IMR-90 (cell line): ENCODE measurements around the gene FBN1. TPM values are rescaled to one million over a fixed set of nuclear protein-coding genes. Genes with fewer than 3 reads are reported as not detected.

Source experiments
- ATAC-seq: fragments of 200-7000 bp; cut with Tn5 transposase; 2 replicates; pipeline ENCODE4 v1.9.1; 2020; ENCODE audit warnings: low read depth, mild to moderate bottlenecking, moderate library complexity
- BruUV-seq: library from RNA; stranded (reverse); fragments of 400-500 nt; replicated peaks from 2 replicates; lab custom pipeline; 2021; lab: Mats Ljungman, UMichigan
- CTCF ChIA-PET: fragments of 300-600 bp; formaldehyde crosslinking; extraction: SDS; loops from one replicate; lab custom pipeline; 2021; ENCODE audit warnings: antibody characterized with exemption; lab: Yijun Ruan, JAX
- POLR2A ChIA-PET: fragments of 300-600 bp; sonication (Branson Sonifier 250); formaldehyde crosslinking; loops from one replicate; lab custom pipeline; 2022; ENCODE audit warnings: antibody characterized with exemption; ENCODE audit not compliant: unreplicated experiment; lab: Charles Lee
- DNase-seq: peaks from one replicate; pipeline ENCODE4 v3.0.0; 2013
- H2AFZ ChIP-seq: replicated peaks from 2 replicates; pipeline ENCODE3; 2013; ENCODE audit warnings: low read length, mild to moderate bottlenecking; ENCODE audit not compliant: poor library complexity
- H2AK5ac ChIP-seq: 2 replicates; pipeline ENCODE4 v1.6.1; 2013; ENCODE audit warnings: low read depth, low read length, inconsistent platforms
- H2AK9ac ChIP-seq: replicated peaks from 2 replicates; pipeline ENCODE3; 2013; ENCODE audit warnings: mild to moderate bottlenecking, low read depth, low read length, moderate library complexity; ENCODE audit not compliant: poor library complexity
- H2BK120ac ChIP-seq: 2 replicates; pipeline ENCODE4 v1.6.1; 2013; ENCODE audit warnings: low read depth, low read length, inconsistent platforms
- H2BK15ac ChIP-seq: 3 replicates; pipeline ENCODE4 v1.6.1; 2013; ENCODE audit warnings: low read depth, low read length, inconsistent platforms
- H2BK20ac ChIP-seq: 2 replicates; pipeline ENCODE4 v1.6.1; 2013; ENCODE audit warnings: low read depth, mild to moderate bottlenecking, inconsistent platforms, low read length, moderate library complexity
- H2BK5ac ChIP-seq: 2 replicates; pipeline ENCODE4 v1.6.1; 2013; ENCODE audit warnings: mild to moderate bottlenecking, low read depth, low read length, inconsistent platforms; ENCODE audit not compliant: poor library complexity, severe bottlenecking
- H3K14ac ChIP-seq: replicated peaks from 2 replicates; pipeline ENCODE4 v1.6.1; 2013; ENCODE audit warnings: low read depth, low read length, inconsistent platforms
- H3K18ac ChIP-seq: 2 replicates; pipeline ENCODE4 v1.6.1; 2013; ENCODE audit warnings: low read depth, low read length, control low read depth
- H3K23ac ChIP-seq: 2 replicates; pipeline ENCODE4 v1.6.1; 2013; ENCODE audit warnings: low read depth, low read length, inconsistent platforms
- H3K27ac ChIP-seq: 2 replicates; pipeline ENCODE4 v1.5.1; 2013; ENCODE audit warnings: mild to moderate bottlenecking, control low read depth, low read length; ENCODE audit not compliant: insufficient read depth
- H3K27me3 ChIP-seq: 2 replicates; pipeline ENCODE4 v1.6.1; 2013; ENCODE audit warnings: low read length; ENCODE audit not compliant: control insufficient read depth, insufficient read depth
- H3K36me3 ChIP-seq: 2 replicates; pipeline ENCODE4 v1.6.1; 2013; ENCODE audit warnings: low read length, mixed read lengths; ENCODE audit not compliant: control insufficient read depth, insufficient read depth
- H3K4ac ChIP-seq: 2 replicates; pipeline ENCODE4 v1.6.1; 2013; ENCODE audit warnings: low read depth, low read length, inconsistent platforms
- H3K4me1 ChIP-seq: 2 replicates; pipeline ENCODE4 v1.6.1; 2013; ENCODE audit warnings: low read length, mixed read lengths; ENCODE audit not compliant: control insufficient read depth, insufficient read depth
- H3K4me2 ChIP-seq: 2 replicates; pipeline ENCODE4 v1.6.1; 2013; ENCODE audit warnings: low read depth, mild to moderate bottlenecking, control low read depth, low read length, moderate library complexity
- H3K4me3 ChIP-seq: 2 replicates; pipeline ENCODE4 v1.5.1; 2013; ENCODE audit warnings: low read depth, mild to moderate bottlenecking, control low read depth, low read length, moderate library complexity; ENCODE audit not compliant: insufficient read depth
- H3K56ac ChIP-seq: 2 replicates; pipeline ENCODE4 v1.6.1; 2013; ENCODE audit warnings: low read length, inconsistent platforms; ENCODE audit not compliant: insufficient read depth; ENCODE audit errors: extremely low read depth
- H3K79me1 ChIP-seq, 2 experiments: 2 replicates each; pipeline ENCODE4 v1.6.1; 2013; ENCODE audit warnings: low read length in 2 of 2, inconsistent platforms in 1 of 2, low read depth in 1 of 2
- H3K9ac ChIP-seq: 2 replicates; pipeline ENCODE4 v1.6.1; 2013; ENCODE audit warnings: low read depth, low read length, control low read depth
- H3K9me1 ChIP-seq: 2 replicates; pipeline ENCODE4 v1.6.1; 2013; ENCODE audit warnings: low read length, inconsistent platforms; ENCODE audit not compliant: insufficient read depth
- H3K9me3 ChIP-seq: 2 replicates; pipeline ENCODE4 v1.6.1; 2013; ENCODE audit warnings: low read length; ENCODE audit not compliant: control insufficient read depth, insufficient read depth
- H4K20me1 ChIP-seq: 2 replicates; pipeline ENCODE4 v1.6.1; 2013; ENCODE audit warnings: low read length, inconsistent platforms; ENCODE audit not compliant: insufficient read depth
- H4K5ac ChIP-seq: 2 replicates; pipeline ENCODE4 v1.6.1; 2013; ENCODE audit warnings: mild to moderate bottlenecking, low read depth, low read length, control low read depth
- H4K8ac ChIP-seq, 2 experiments: 2 replicates each; pipeline ENCODE4 v1.6.1; 2013; ENCODE audit warnings: low read depth in 2 of 2, low read length in 2 of 2, control low read depth in 1 of 2, inconsistent platforms in 1 of 2
- H4K91ac ChIP-seq: 2 replicates; pipeline ENCODE4 v1.6.1; 2013; ENCODE audit warnings: low read depth, low read length, inconsistent platforms; ENCODE audit not compliant: insufficient read depth
- BHLHE40 ChIP-seq: fragments of 150-350 bp; IDR thresholded peaks from 2 replicates; pipeline ENCODE4 v1.6.1; 2016; ENCODE audit warnings: mild to moderate bottlenecking, low read depth, low read length
- ELK1 ChIP-seq: fragments of 150-350 bp; IDR thresholded peaks from 2 replicates; pipeline ENCODE4 v1.6.1; 2016; ENCODE audit warnings: low read depth, mild to moderate bottlenecking, low read length, moderate library complexity, borderline replicate concordance
- MAFK ChIP-seq: IDR thresholded peaks from 2 replicates; pipeline ENCODE4 v1.6.1; 2012; ENCODE audit warnings: low read depth, low read length, improper control_type of control experiment
- MAZ ChIP-seq: IDR thresholded peaks from 2 replicates; pipeline ENCODE4 v1.6.1; 2012; ENCODE audit warnings: low read depth, mild to moderate bottlenecking, low read length, improper control_type of control experiment, moderate library complexity, borderline replicate concordance
- MXI1 ChIP-seq: IDR thresholded peaks from 2 replicates; pipeline ENCODE4 v1.6.1; 2012; ENCODE audit warnings: low read depth, mild to moderate bottlenecking, low read length, moderate library complexity, borderline replicate concordance
- NFE2L2 ChIP-seq: fragments of 150-350 bp; IDR thresholded peaks from 2 replicates; pipeline ENCODE4 v1.6.1; 2016; ENCODE audit warnings: low read depth, mild to moderate bottlenecking, low read length
- POLR2A ChIP-seq: IDR thresholded peaks from 2 replicates; pipeline ENCODE4 v1.6.1; 2012; ENCODE audit warnings: mild to moderate bottlenecking, low read depth, low read length
- RCOR1 ChIP-seq: IDR thresholded peaks from 2 replicates; pipeline ENCODE4 v1.6.1; 2012; ENCODE audit warnings: mild to moderate bottlenecking, low read length, improper control_type of control experiment; ENCODE audit not compliant: insufficient replicate concordance
- dilution Hi-C: fragments of 300-500 bp; cut with HindIII; formaldehyde crosslinking; loops from one replicate; pipeline ENCODE4 v1.14.3; 2018; ENCODE audit warnings: low sequenced_read_pairs; ENCODE audit not compliant: unreplicated experiment
- in situ Hi-C: fragments of 300-500 bp; cut with MboI; formaldehyde crosslinking; loops from 3 replicates; pipeline ENCODE4 v1.14.3; 2019; ENCODE audit warnings: low sequenced_read_pairs, inconsistent platforms, mixed read lengths
- intact Hi-C: fragments of 100-400 bp; cut with micrococcal nuclease; formaldehyde crosslinking; loops from 2 replicates; pipeline ENCODE4 v1.10.0; 2022
- polyA plus RNA-seq, 3 experiments: library from polyadenylated mRNA; depleted of rRNA; stranded (reverse); fragments of >200 nt; gene quantifications; 2 replicates each; pipeline ENCODE4 v1.2.3, GENCODE V29; 2012; ENCODE audit warnings: low replicate concordance in 1 of 3
- total RNA-seq: library from RNA; depleted of rRNA; stranded (reverse); fragments of >200 nt; gene quantifications from 2 replicates; pipeline ENCODE4 v1.2.3, GENCODE V29; 2012
- TF ChIP-seq, protein P1 (sequence below): conservative IDR thresholded peaks from 2 replicates; pipeline ENCODE4 v1.5.1; 2012; ENCODE audit warnings: mild to moderate bottlenecking, low read depth, low read length, improper control_type of control experiment

FBN1 gene
- total and polyA plus RNA-seq, 2 of the 4 experiments (the other 2 are of a cell fraction) = 134 to 283 TPM

DNA sequence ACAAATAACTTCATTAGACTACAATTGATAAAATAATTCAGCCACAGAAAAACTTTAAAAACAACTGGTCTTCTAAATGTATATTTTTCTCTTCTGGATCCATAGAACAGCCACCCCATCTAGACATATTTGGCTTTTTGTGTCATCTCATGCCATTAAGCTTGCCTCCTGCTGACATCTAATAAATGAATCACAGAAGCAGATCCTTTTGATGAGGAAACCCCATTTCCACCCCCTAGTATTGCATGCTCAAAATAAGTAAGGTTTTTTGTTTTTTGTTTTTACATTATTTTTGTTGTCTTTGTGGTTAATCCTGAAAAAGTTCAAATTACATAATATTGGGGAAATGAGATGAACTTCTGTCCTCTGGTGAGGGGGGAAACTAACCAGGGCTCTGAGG is 219.5 kb downstream of the FBN1 start:
- POLR2A ChIA-PET = no interaction called here
- no peak overlapping the region for H3K9ac ChIP-seq

More for the DNA sequence above, 219.5 kb downstream of the FBN1 start:
- Histone ChIP-seq H4K5ac (no peak overlapping the region; the same call in 1 of the 2 replicates), H4K20me1 (no peaks in the 10 kb centered on the region), H2BK5ac (no peak overlapping the region), H3K14ac (peak overlapping the region; percentile 61; the same call in 1 of the 2 replicates), H3K9me3 (no peaks in the 10 kb centered on the region), H2BK20ac (no peak overlapping the region), H3K9me1 (peaks cover 12% of the 10 kb centered on the region), H3K4ac (no peak overlapping the region; the same call in 1 of the 2 replicates), H3K4me1 (peaks cover 15% of the 10 kb centered on the region), H3K27ac (no peak overlapping the region), H2AFZ (no peak overlapping the region), H2AK5ac (no peak overlapping the region), H3K79me1 (peaks cover 13 to 49% of the 10 kb centered on the region in 2 experiments), H3K27me3 (no peaks in the 10 kb centered on the region), H2BK15ac (no peak overlapping the region), H3K56ac (no peak overlapping the region), H4K8ac (0 out of 4 replicates have a peak overlapping the region, but pooled peaks of 1 of the 2 experiments have one; percentile 17), H3K4me3 (no peak overlapping the region), H3K4me2 (no peak overlapping the region), H3K18ac (no peak overlapping the region), H2BK120ac (no peak overlapping the region), H4K91ac (no peak overlapping the region), H3K23ac (no peak overlapping the region), H3K36me3 (peaks cover 56% of the 10 kb centered on the region), H2AK9ac (no peak overlapping the region)
- ATAC-seq (no peak), DNase-seq (no peak)
- TF ChIP-seq RCOR1 (no peak), MAZ (no peak), NFE2L2 (no peak), MXI1 (no peak), POLR2A (no peak), BHLHE40 (no peak), ELK1 (no peak), MAFK (no peak)
- TF ChIP-seq, protein P1, sequence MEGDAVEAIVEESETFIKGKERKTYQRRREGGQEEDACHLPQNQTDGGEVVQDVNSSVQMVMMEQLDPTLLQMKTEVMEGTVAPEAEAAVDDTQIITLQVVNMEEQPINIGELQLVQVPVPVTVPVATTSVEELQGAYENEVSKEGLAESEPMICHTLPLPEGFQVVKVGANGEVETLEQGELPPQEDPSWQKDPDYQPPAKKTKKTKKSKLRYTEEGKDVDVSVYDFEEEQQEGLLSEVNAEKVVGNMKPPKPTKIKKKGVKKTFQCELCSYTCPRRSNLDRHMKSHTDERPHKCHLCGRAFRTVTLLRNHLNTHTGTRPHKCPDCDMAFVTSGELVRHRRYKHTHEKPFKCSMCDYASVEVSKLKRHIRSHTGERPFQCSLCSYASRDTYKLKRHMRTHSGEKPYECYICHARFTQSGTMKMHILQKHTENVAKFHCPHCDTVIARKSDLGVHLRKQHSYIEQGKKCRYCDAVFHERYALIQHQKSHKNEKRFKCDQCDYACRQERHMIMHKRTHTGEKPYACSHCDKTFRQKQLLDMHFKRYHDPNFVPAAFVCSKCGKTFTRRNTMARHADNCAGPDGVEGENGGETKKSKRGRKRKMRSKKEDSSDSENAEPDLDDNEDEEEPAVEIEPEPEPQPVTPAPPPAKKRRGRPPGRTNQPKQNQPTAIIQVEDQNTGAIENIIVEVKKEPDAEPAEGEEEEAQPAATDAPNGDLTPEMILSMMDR = no peak
- dilution Hi-C loops (no loop called here), intact Hi-C loops (loop anchor here (10.0 kb wide), 1 partner anchor 219 kb away; the partner anchor contains the start of gene FBN1), in situ Hi-C loops (no loop called here)
- no TSS peak for BruUV-seq
- CTCF ChIA-PET = no interaction called here
